ENCODE results near the gene TBC1D8.

GRCh38 chr2:101132202-101132601 lies 19.0 kb downstream of the TBC1D8 start:
- TF ChIP-seq CTCF (IDR thresholded peaks at IDR 0.05) (no peak), SIN3A (IDR thresholded peaks at IDR 0.05; ENCODE audit: borderline replicate concordance, insufficient read depth, low read depth, low read length) (no peak), POLR2AphosphoS5 (IDR thresholded peaks at IDR 0.05; ENCODE audit: low read depth, low read length) (no peak), TCF7L2 (IDR thresholded peaks at IDR 0.05; ENCODE audit: low read depth, low read length) (no peak)
- TF ChIP-seq, protein P1, sequence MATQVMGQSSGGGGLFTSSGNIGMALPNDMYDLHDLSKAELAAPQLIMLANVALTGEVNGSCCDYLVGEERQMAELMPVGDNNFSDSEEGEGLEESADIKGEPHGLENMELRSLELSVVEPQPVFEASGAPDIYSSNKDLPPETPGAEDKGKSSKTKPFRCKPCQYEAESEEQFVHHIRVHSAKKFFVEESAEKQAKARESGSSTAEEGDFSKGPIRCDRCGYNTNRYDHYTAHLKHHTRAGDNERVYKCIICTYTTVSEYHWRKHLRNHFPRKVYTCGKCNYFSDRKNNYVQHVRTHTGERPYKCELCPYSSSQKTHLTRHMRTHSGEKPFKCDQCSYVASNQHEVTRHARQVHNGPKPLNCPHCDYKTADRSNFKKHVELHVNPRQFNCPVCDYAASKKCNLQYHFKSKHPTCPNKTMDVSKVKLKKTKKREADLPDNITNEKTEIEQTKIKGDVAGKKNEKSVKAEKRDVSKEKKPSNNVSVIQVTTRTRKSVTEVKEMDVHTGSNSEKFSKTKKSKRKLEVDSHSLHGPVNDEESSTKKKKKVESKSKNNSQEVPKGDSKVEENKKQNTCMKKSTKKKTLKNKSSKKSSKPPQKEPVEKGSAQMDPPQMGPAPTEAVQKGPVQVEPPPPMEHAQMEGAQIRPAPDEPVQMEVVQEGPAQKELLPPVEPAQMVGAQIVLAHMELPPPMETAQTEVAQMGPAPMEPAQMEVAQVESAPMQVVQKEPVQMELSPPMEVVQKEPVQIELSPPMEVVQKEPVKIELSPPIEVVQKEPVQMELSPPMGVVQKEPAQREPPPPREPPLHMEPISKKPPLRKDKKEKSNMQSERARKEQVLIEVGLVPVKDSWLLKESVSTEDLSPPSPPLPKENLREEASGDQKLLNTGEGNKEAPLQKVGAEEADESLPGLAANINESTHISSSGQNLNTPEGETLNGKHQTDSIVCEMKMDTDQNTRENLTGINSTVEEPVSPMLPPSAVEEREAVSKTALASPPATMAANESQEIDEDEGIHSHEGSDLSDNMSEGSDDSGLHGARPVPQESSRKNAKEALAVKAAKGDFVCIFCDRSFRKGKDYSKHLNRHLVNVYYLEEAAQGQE (IDR thresholded peaks at IDR 0.05; ENCODE audit: insufficient read depth in 1 of 2, low read depth in 2 of 2, low read length in 1 of 2): no peak

Measured in Panc1 (cell line).